Natural killer cell (primary cell): ENCODE data around the gene NDST1. TPM values are rescaled to one million over a fixed set of nuclear protein-coding genes. Genes with fewer than 3 reads are reported as not detected.

Source experiments
- ATAC-seq, 3 donors: fragments of 150-1000 bp in 2 of 3; fragments of 200-7000 bp in 1 of 3; cut with Tn5 transposase; 1 replicate in 1 of 3; 2 replicates in 2 of 3; pipeline ENCODE4 v1.10.0; 2021; ENCODE audit warnings: mild to moderate bottlenecking in 2 of 3, moderate library complexity in 2 of 3
- DNase-seq, 2 donors: peaks; one replicate each; pipeline versions ENCODE4 v3.0.0 to v3.0.0-alpha.2; 2013 to 2021; ENCODE audit warnings: mixed read lengths in 1 of 2
- H3K27ac ChIP-seq: one replicate; pipeline ENCODE4 v1.5.1; 2013; ENCODE audit warnings: mild to moderate bottlenecking, low read length
- H3K27me3 ChIP-seq: one replicate; pipeline ENCODE4 v1.6.1; 2013; ENCODE audit warnings: low read length; ENCODE audit not compliant: control insufficient read depth, insufficient read depth
- H3K36me3 ChIP-seq: one replicate; pipeline ENCODE4 v1.6.1; 2013; ENCODE audit warnings: low read length; ENCODE audit not compliant: control insufficient read depth, insufficient read depth
- H3K4me1 ChIP-seq: one replicate; pipeline ENCODE4 v1.6.1; 2013; ENCODE audit warnings: low read length; ENCODE audit not compliant: control insufficient read depth, insufficient read depth
- H3K4me3 ChIP-seq: one replicate; pipeline ENCODE4 v1.5.1; 2013; ENCODE audit warnings: low read length
- H3K9me3 ChIP-seq: one replicate; pipeline ENCODE4 v1.6.1; 2013; ENCODE audit warnings: low read length; ENCODE audit not compliant: control insufficient read depth, insufficient read depth
- H3K27ac Mint-ChIP-seq, 2 donors: one replicate each; pipeline ENCODE4 v1.8.0; 2022; ENCODE audit warnings: mild to moderate bottlenecking in 2 of 2, mixed read lengths in 2 of 2, moderate library complexity in 1 of 2
- H3K27me3 Mint-ChIP-seq, 2 donors: one replicate each; pipeline ENCODE4 v1.8.0; 2022; ENCODE audit warnings: low read depth in 2 of 2, mixed read lengths in 2 of 2
- H3K36me3 Mint-ChIP-seq: one replicate; pipeline ENCODE4 v1.8.0; 2022; ENCODE audit warnings: mixed read lengths
- H3K4me1 Mint-ChIP-seq, 2 donors: one replicate each; pipeline ENCODE4 v1.8.0; 2022; ENCODE audit warnings: mixed read lengths in 2 of 2
- H3K4me3 Mint-ChIP-seq: one replicate; pipeline ENCODE4 v1.8.0; 2022; ENCODE audit warnings: mild to moderate bottlenecking, moderate library complexity, mixed read lengths
- H3K9me3 Mint-ChIP-seq, 2 donors: one replicate each; pipeline ENCODE4 v1.8.0; 2022; ENCODE audit warnings: mixed read lengths in 2 of 2
- CTCF ChIP-seq: fragments of 200-600 bp; IDR thresholded peaks from one replicate; pipeline ENCODE4 v1.8.0; 2022; ENCODE audit warnings: antibody characterized with exemption
- WGBS: methylation state at CpG from one replicate; pipeline ENCODE4 v1.1.7; 2013; ENCODE audit warnings: missing lambda C conversion rate; ENCODE audit not compliant: insufficient coverage; 5-methylcytosine and 5-hydroxymethylcytosine counted together
- intact Hi-C: fragments of 100-400 bp; cut with micrococcal nuclease; formaldehyde crosslinking; loops from one replicate; pipeline ENCODE4 v1.14.2; 2022
- total RNA-seq, 4 donors: library from RNA; stranded (reverse); fragments of 120-200 nt in 1 of 4; gene quantifications; one replicate each; pipeline versions ENCODE4 v1.2.3 to v1.2.4, GENCODE V29; 2013 to 2022

NDST1 gene
- total RNA-seq, 3 donors from 2014 or later (not counting 1 experiment from before 2014, with no cell fraction given): 2.8 to 12.3 (median 4.3) TPM

DNA sequence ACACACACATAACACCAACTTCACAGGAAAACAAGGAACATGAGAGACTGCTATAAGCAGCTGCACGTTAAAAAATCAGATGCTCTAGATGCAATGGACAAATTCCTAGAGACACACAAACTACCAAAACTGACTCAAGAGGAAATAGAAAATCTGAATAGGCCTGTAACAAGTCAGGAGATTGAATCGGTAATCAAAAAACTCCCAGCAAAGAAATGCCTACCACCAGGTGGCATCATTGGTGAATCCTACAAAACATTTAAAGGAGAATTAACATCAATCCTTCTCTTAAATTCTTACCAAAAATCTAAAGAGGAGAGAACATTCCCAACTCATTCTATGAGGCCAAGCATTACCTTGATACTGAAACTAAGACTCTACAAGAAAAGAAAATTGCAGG, 54.9 kb downstream of the NDST1 start:
- intact Hi-C loops: loop anchor here (2.0 to 5.0 kb wide), 2 partner anchors 106 to 216 kb away; partner anchors contain the start of gene SMIM3
- H3K36me3 Mint-ChIP-seq: no peaks in the 10 kb centered on the region
- H3K27me3 Mint-ChIP-seq: no peaks in the 10 kb centered on the region
- Histone ChIP-seq H3K27ac (no peak overlapping the region), H3K9me3 (no peaks in the 10 kb centered on the region), H3K4me3 (no peak overlapping the region), H3K36me3 (no peaks in the 10 kb centered on the region), H3K27me3 (no peaks in the 10 kb centered on the region), H3K4me1 (no peaks in the 10 kb centered on the region)
- 79% methylated on average over 2 of the region's 2 CpGs for WGBS
- ATAC-seq (no peak), DNase-seq (peak in 1 of 2 donors; percentile 48)
- no peaks in the 10 kb centered on the region for H3K4me1 Mint-ChIP-seq
- no peak for TF ChIP-seq CTCF
- no peak overlapping the region for H3K4me3 Mint-ChIP-seq
- no peaks in the 10 kb centered on the region for H3K9me3 Mint-ChIP-seq
- no peak overlapping the region for H3K27ac Mint-ChIP-seq

- Histone ChIP-seq H3K27ac (no peak overlapping the region), H3K4me3 (no peak overlapping the region), H3K9me3 (no peaks in the 10 kb centered on the region), H3K36me3 (no peaks in the 10 kb centered on the region), H3K27me3 (no peaks in the 10 kb centered on the region), H3K4me1 (no peaks in the 10 kb centered on the region)
- ATAC-seq (no peak), DNase-seq (no peak)
- no peaks in the 10 kb centered on the region for H3K27me3 Mint-ChIP-seq
- no peak overlapping the region for H3K27ac Mint-ChIP-seq
- no peaks in the 10 kb centered on the region for H3K36me3 Mint-ChIP-seq
- TF ChIP-seq CTCF: no peak
- no peaks in the 10 kb centered on the region for H3K4me1 Mint-ChIP-seq
- intact Hi-C loops: no loop called here
- no CpG with 5 or more reads among the region's 1 CpG for WGBS
- no peaks in the 10 kb centered on the region for H3K9me3 Mint-ChIP-seq
- H3K4me3 Mint-ChIP-seq: no peak overlapping the region
Observed at GRCh38 chr5:150565868-150566267, 57.9 kb downstream of the NDST1 start.

DNA sequence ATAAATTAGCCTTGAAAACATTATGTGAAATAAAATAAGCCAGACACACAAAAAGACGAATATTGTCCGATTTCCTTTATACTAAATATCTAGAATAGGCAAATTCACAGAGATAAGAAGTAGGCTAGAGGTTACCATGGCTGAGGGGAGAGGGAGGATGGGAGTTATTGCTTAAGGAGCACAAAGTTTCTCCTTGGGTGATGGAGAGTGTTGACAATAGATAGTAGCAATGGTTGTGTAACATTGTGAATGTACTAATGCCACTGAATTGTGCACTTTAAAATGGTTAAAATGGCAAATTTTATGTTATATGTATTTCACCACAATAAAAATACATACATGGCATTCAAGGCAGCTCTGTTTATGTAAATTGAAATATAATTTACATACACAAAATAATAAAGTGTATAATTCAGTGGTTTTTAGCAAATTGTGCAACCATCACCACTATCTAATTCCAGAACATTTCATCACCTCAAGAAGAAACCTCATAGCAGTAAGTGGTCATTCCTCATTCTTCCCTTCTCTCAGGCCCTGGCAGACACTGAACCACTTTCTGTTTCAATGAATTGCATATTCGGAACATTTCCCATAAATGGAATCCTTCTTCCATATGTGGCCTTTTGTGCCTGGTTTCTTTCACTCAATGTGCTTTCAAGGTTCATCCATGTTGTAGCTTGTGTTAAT, 59.2 kb downstream of the NDST1 start:
- no peaks in the 10 kb centered on the region for H3K27me3 Mint-ChIP-seq
- no peak overlapping the region for H3K27ac ChIP-seq
- H3K4me3 Mint-ChIP-seq: no peak overlapping the region
- intact Hi-C loops: no loop called here
- no peak overlapping the region for H3K27ac Mint-ChIP-seq
- H3K9me3 ChIP-seq: no peaks in the 10 kb centered on the region
- H3K4me3 ChIP-seq: no peak overlapping the region
- H3K36me3 ChIP-seq: no peaks in the 10 kb centered on the region
- 100% methylated on average over 1 of the region's 3 CpGs for WGBS
- DNase-seq (no peak), ATAC-seq (no peak)
- H3K4me1 Mint-ChIP-seq: no peaks in the 10 kb centered on the region
- no peaks in the 10 kb centered on the region for H3K4me1 ChIP-seq
- no peaks in the 10 kb centered on the region for H3K9me3 Mint-ChIP-seq
- no peaks in the 10 kb centered on the region for H3K36me3 Mint-ChIP-seq
- H3K27me3 ChIP-seq: no peaks in the 10 kb centered on the region
- no peak for TF ChIP-seq CTCF

GRCh38 chr5:150568663-150569062, 60.7 kb downstream of the NDST1 start:
- no peak for ATAC-seq
- Mint-ChIP-seq H3K27ac (no peak overlapping the region), H3K36me3 (no peaks in the 10 kb centered on the region), H3K4me3 (no peak overlapping the region), H3K27me3 (no peaks in the 10 kb centered on the region), H3K4me1 (no peaks in the 10 kb centered on the region), H3K9me3 (no peaks in the 10 kb centered on the region)
- no peaks in the 10 kb centered on the region for H3K36me3 ChIP-seq
- no peaks in the 10 kb centered on the region for H3K9me3 ChIP-seq
- no peaks in the 10 kb centered on the region for H3K27me3 ChIP-seq
- DNase-seq: no peak
- no peak for TF ChIP-seq CTCF
- H3K4me1 ChIP-seq: no peaks in the 10 kb centered on the region
- no peak overlapping the region for H3K27ac ChIP-seq
- intact Hi-C loops: no loop called here
- H3K4me3 ChIP-seq: no peak overlapping the region
